Keratinocyte (primary cell): ENCODE data around the gene OR5B12. TPM values are rescaled to one million over a fixed set of nuclear protein-coding genes. Genes with fewer than 3 reads are reported as not detected.

Experiments
- DNase-seq: peaks from one replicate; pipeline ENCODE4 v3.0.0-alpha.2; 2011; ENCODE audit warnings: low read depth, missing footprints, low spot score
- FAIRE-seq: peaks from 2 replicates; lab custom pipeline; 2011; peaks lifted over from hg19 to GRCh38; lab: Jason Lieb, UNC
- H2AFZ ChIP-seq: 2 replicates; pipeline ENCODE4 v1.6.0; 2012; ENCODE audit warnings: low read length, control low read depth, inconsistent platforms; ENCODE audit not compliant: control insufficient read depth
- H3K27ac ChIP-seq: 2 replicates; pipeline ENCODE4 v1.5.1; 2011; ENCODE audit warnings: low read length; ENCODE audit not compliant: control insufficient read depth, insufficient read depth
- H3K27me3 ChIP-seq: 3 replicates; pipeline ENCODE4 v1.6.0; 2011; ENCODE audit warnings: low read length; ENCODE audit not compliant: control insufficient read depth, insufficient read depth; ENCODE audit errors: extremely low read depth
- H3K36me3 ChIP-seq, 2 experiments: 2 replicates in 1 of 2; 3 replicates in 1 of 2; pipeline ENCODE4 v1.5.1; 2011; ENCODE audit warnings: low read length in 2 of 2, mild to moderate bottlenecking in 1 of 2; ENCODE audit not compliant: control insufficient read depth in 2 of 2, insufficient read depth in 2 of 2; ENCODE audit errors: extremely low read depth in 1 of 2
- H3K4me1 ChIP-seq: 3 replicates; pipeline ENCODE4 v1.5.1; 2011; ENCODE audit warnings: low read length; ENCODE audit not compliant: control insufficient read depth, insufficient read depth; ENCODE audit errors: extremely low read depth
- H3K4me2 ChIP-seq: 3 replicates; pipeline ENCODE4 v1.6.0; 2011; ENCODE audit warnings: low read depth, low read length; ENCODE audit not compliant: control insufficient read depth, insufficient read depth; ENCODE audit errors: extremely low read depth
- H3K4me3 ChIP-seq, 3 experiments: fragments of 200-600 bp in 1 of 3; sonication (generic) in 1 of 3; 2 replicates in 2 of 3; 3 replicates in 1 of 3; pipeline ENCODE4 v1.5.1; 2011 to 2016; ENCODE audit warnings: low read length in 3 of 3, mild to moderate bottlenecking in 3 of 3, control low read depth in 2 of 3, inconsistent platforms in 1 of 3, low read depth in 1 of 3, mixed read lengths in 1 of 3, mixed run types in 1 of 3, moderate library complexity in 1 of 3; ENCODE audit not compliant: control insufficient read depth in 2 of 3, insufficient read depth in 2 of 3; ENCODE audit errors: extremely low read depth in 1 of 3
- H3K79me2 ChIP-seq: 2 replicates; pipeline ENCODE4 v1.6.0; 2012; ENCODE audit warnings: low read length; ENCODE audit not compliant: control insufficient read depth, insufficient read depth
- H3K9ac ChIP-seq: 3 replicates; pipeline ENCODE4 v1.6.0; 2011; ENCODE audit warnings: low read length; ENCODE audit not compliant: control insufficient read depth, insufficient read depth; ENCODE audit errors: extremely low read depth
- H3K9me1 ChIP-seq: 3 replicates; pipeline ENCODE4 v1.6.0; 2011; ENCODE audit warnings: low read length; ENCODE audit not compliant: control insufficient read depth, insufficient read depth; ENCODE audit errors: extremely low read depth
- H3K9me3 ChIP-seq: 2 replicates; pipeline ENCODE4 v1.5.1; 2012; ENCODE audit warnings: low read depth, low read length; ENCODE audit not compliant: control insufficient read depth
- H4K20me1 ChIP-seq: 3 replicates; pipeline ENCODE4 v1.6.0; 2011; ENCODE audit warnings: low read length; ENCODE audit not compliant: control insufficient read depth, insufficient read depth; ENCODE audit errors: extremely low read depth
- CTCF ChIP-seq, 3 experiments: IDR thresholded peaks in 1 of 3; conservative IDR thresholded peaks in 1 of 3; optimal IDR thresholded peaks in 1 of 3; 2 replicates in 2 of 3; 3 replicates in 1 of 3; pipeline versions ENCODE3 to v1.5.1; 2011; ENCODE audit warnings: low read length in 3 of 3, mild to moderate bottlenecking in 3 of 3, moderate library complexity in 2 of 3, control low read depth in 1 of 3, inconsistent platforms in 1 of 3; ENCODE audit not compliant: insufficient read depth in 2 of 3; ENCODE audit errors: extremely low read depth in 1 of 3
- EZH2 ChIP-seq: IDR thresholded peaks from one replicate; pipeline ENCODE4 v1.6.1; 2012; ENCODE audit warnings: inconsistent platforms, mild to moderate bottlenecking, low read length, moderate library complexity
- dilution Hi-C: fragments of 300-500 bp; cut with MboI; formaldehyde crosslinking; loops from one replicate; pipeline ENCODE4 v1.7.0; 2020; ENCODE audit warnings: low sequenced_read_pairs; ENCODE audit not compliant: extremely low pct_ligation_motif_present
- polyA plus RNA-seq, 5 experiments: library from polyadenylated mRNA; depleted of rRNA in 3 of 5; stranded (reverse) in 3 of 5; stranded (forward) in 1 of 5; unstranded in 1 of 5; fragments of >200 nt; gene quantifications; 1 replicate in 1 of 5; 2 replicates in 3 of 5; 3 replicates in 1 of 5; pipeline versions ENCODE4 v1.2.1 to v1.2.3, GENCODE V29; 2011 to 2012; ENCODE audit warnings: missing spikeins in 2 of 5, low read depth in 1 of 5, low replicate concordance in 1 of 5

OR5B12 gene
- polyA plus RNA-seq, 1 donor (not counting 4 experiments of a cell fraction or from before 2014, with no cell fraction given) = not detected

DNA sequence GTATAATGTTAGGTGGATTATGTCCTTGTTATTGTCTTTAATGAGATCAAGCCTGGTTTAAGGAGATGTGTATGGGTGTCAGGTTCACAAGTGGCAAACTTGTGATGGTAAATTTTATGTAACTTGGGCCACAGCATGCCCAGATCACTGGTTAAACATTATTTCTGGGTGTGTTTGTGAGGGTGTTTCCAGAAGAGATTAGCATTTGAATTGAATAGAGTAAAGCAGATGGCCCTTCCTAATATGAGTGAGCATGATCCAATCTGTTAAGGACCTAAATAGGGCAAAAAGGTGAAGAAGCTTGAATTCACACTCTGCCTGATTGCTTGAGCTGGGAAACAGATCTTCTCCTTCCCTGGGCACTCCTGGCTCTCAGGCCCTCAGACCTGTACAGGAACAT lies 45.1 kb upstream of the OR5B12 start:
- no peak for FAIRE-seq
- TF ChIP-seq CTCF (optimal IDR thresholded peaks at IDR 0.05 in 1 of 3, IDR thresholded peaks at IDR 0.05 in 1 of 3, conservative IDR thresholded peaks at IDR 0.05 in 1 of 3; ENCODE audit: extremely low read depth in 1 of 3, insufficient read depth in 2 of 3, low read length in 3 of 3) (no peak), EZH2 (no peak)

DNA sequence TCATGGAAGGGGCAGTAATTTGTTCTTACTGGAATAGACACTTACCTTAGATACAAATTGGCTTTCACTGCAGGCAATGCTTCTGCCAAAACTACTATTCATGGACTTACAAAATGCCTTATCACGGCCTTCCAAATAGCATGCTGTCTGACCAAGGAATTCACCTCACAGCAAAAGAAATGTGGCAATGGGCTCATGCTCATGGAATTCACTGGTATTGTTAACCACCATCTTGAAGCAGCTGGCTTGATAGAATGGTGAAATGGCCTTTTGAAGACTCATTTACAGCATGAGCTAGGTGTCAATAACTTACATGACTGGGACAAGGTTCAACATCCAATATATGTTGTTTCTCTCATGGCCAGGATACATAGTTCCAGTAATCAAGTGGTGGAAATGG lies 43.9 kb upstream of the OR5B12 start:
- TF ChIP-seq EZH2 = no peak
- no peak for TF ChIP-seq CTCF (optimal IDR thresholded peaks at IDR 0.05 in 1 of 3, IDR thresholded peaks at IDR 0.05 in 1 of 3, conservative IDR thresholded peaks at IDR 0.05 in 1 of 3; ENCODE audit: extremely low read depth in 1 of 3, insufficient read depth in 2 of 3, low read length in 3 of 3)
- Histone ChIP-seq H4K20me1 (no peaks in the 10 kb centered on the region), H3K4me2 (no peak overlapping the region), H3K9me3 (no peaks in the 10 kb centered on the region), H3K9me1 (no peaks in the 10 kb centered on the region), H3K36me3 (no peaks in the 10 kb centered on the region), H3K4me3 (no peak overlapping the region), H3K4me1 (no peaks in the 10 kb centered on the region), H2AFZ (no peak overlapping the region), H3K79me2 (no peaks in the 10 kb centered on the region), H3K27me3 (no peaks in the 10 kb centered on the region), H3K27ac (no peak overlapping the region), H3K9ac (no peak overlapping the region)
- dilution Hi-C loops = no loop called here
- FAIRE-seq (no peak), DNase-seq (no peak)

More for the DNA sequence above, 45.1 kb upstream of the OR5B12 start:
- H3K4me1 ChIP-seq = no peaks in the 10 kb centered on the region
- H3K9me1 ChIP-seq = no peaks in the 10 kb centered on the region
- H3K79me2 ChIP-seq = no peaks in the 10 kb centered on the region
- H3K9me3 ChIP-seq = no peaks in the 10 kb centered on the region
- H3K27me3 ChIP-seq = no peaks in the 10 kb centered on the region
- no peak for DNase-seq
- no peak overlapping the region for H2AFZ ChIP-seq
- no peak overlapping the region for H3K27ac ChIP-seq
- H3K4me3 ChIP-seq = no peak overlapping the region
- no peaks in the 10 kb centered on the region for H4K20me1 ChIP-seq
- H3K4me2 ChIP-seq = no peak overlapping the region
- no peak overlapping the region for H3K9ac ChIP-seq
- H3K36me3 ChIP-seq = no peaks in the 10 kb centered on the region
- dilution Hi-C loops = no loop called here
